Nephron progenitor cell (in vitro differentiated cells): ENCODE measurements around the gene ANKH.
A peak's percentile ranks its signal among the peaks of the same experiment; 100 is the strongest.

Experiments
- DNase-seq: peaks from one replicate; pipeline ENCODE4 v3.0.0; 2021
- H3K27ac Mint-ChIP-seq: 2 replicates; pipeline ENCODE4 v1.8.0; 2021; ENCODE audit warnings: mild to moderate bottlenecking, moderate library complexity, mixed read lengths
- H3K27me3 Mint-ChIP-seq: 2 replicates; pipeline ENCODE4 v1.8.0; 2021; ENCODE audit warnings: mild to moderate bottlenecking, low read depth, mixed read lengths; ENCODE audit not compliant: poor library complexity
- H3K36me3 Mint-ChIP-seq: 2 replicates; pipeline ENCODE4 v1.8.0; 2021; ENCODE audit warnings: low read depth, mixed read lengths
- H3K4me1 Mint-ChIP-seq: 2 replicates; pipeline ENCODE4 v1.8.0; 2021; ENCODE audit warnings: mixed read lengths
- H3K4me3 Mint-ChIP-seq: 2 replicates; pipeline ENCODE4 v1.8.0; 2021; ENCODE audit warnings: mild to moderate bottlenecking, moderate library complexity, mixed read lengths
- H3K9me3 Mint-ChIP-seq: 2 replicates; pipeline ENCODE4 v1.8.0; 2021; ENCODE audit warnings: mild to moderate bottlenecking, moderate library complexity, mixed read lengths
- TF ChIP-seq, protein P1 (sequence below): fragments of 200-600 bp; sonication (generic); IDR thresholded peaks from 2 replicates; pipeline ENCODE4 v1.5.0; 2021; ENCODE audit warnings: antibody characterized with exemption

Gene ANKH

DNA sequence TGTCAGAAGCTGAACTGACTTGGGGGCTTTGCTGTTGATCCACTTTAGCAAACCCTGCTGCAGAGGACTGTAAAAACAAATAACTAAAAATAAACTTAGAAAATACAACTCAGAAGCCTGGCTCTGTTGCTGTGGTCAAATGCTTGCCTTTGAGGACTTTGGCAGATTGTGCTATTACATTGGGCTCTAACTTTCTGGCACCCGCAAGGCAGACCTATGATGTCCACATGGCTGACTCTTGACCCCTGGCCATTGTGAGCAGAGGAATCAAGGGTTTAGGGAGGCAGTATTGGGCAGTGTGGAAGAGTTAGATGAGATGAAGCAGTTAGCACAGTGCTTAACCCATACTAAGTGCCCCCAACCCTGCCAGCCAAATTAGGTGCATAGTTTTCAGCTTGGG, 173.1 kb downstream of the ANKH start:
- H3K27me3 Mint-ChIP-seq: no peaks in the 10 kb centered on the region
- TF ChIP-seq, protein P1, sequence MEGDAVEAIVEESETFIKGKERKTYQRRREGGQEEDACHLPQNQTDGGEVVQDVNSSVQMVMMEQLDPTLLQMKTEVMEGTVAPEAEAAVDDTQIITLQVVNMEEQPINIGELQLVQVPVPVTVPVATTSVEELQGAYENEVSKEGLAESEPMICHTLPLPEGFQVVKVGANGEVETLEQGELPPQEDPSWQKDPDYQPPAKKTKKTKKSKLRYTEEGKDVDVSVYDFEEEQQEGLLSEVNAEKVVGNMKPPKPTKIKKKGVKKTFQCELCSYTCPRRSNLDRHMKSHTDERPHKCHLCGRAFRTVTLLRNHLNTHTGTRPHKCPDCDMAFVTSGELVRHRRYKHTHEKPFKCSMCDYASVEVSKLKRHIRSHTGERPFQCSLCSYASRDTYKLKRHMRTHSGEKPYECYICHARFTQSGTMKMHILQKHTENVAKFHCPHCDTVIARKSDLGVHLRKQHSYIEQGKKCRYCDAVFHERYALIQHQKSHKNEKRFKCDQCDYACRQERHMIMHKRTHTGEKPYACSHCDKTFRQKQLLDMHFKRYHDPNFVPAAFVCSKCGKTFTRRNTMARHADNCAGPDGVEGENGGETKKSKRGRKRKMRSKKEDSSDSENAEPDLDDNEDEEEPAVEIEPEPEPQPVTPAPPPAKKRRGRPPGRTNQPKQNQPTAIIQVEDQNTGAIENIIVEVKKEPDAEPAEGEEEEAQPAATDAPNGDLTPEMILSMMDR: no peak
- H3K4me3 Mint-ChIP-seq: no peak overlapping the region
- H3K36me3 Mint-ChIP-seq: peaks cover 70% of the 10 kb centered on the region
- H3K4me1 Mint-ChIP-seq: no peaks in the 10 kb centered on the region
- no peak overlapping the region for H3K27ac Mint-ChIP-seq
- DNase-seq: no peak
- no peaks in the 10 kb centered on the region for H3K9me3 Mint-ChIP-seq

DNA sequence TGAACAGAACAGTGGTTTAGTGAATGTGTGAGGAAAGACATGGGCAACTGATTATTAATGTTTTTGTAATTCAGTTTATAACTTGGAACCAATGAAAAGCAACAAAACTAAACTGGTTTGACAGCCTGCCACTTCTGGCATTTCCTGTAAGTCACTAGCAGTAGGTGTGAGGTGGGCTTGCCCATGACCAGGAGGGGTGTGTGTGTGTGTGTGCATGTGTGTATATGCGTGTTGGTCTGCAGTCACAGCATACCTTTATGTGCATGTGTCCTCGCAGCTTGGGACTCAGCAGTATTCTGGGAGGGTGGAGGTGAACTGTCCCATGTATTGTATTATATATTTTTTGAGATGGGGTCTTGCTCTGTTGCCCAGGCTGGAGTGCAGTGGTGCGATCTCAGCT, 174.7 kb downstream of the ANKH start:
- Mint-ChIP-seq H3K27me3 (no peaks in the 10 kb centered on the region), H3K4me3 (no peak overlapping the region), H3K27ac (peak overlapping the region; percentile 11), H3K9me3 (no peaks in the 10 kb centered on the region), H3K36me3 (peaks cover 71% of the 10 kb centered on the region), H3K4me1 (no peaks in the 10 kb centered on the region)
- TF ChIP-seq, protein P1: no peak
- no peak for DNase-seq

DNA sequence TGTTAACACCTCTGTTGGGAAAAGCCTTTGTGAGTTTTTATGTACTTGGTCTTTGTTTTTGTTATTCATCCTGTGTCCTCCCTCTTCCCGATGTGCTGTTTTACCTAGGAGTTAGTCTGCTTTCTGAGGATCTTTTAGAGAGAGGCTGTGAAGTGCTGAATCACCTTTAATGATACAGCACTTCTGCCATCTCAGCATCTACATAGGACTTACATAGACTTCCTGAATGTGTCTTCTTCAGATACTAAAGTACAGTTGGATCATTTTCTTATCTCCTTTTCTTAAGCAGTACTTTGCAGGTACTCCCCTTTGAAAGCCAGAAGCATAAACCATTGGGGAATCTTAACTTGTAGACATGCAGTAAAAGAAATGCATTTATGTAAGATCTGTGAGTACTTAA, 175.5 kb downstream of the ANKH start:
- no peaks in the 10 kb centered on the region for H3K9me3 Mint-ChIP-seq
- DNase-seq: no peak
- H3K4me1 Mint-ChIP-seq: no peaks in the 10 kb centered on the region
- peak overlapping the region; percentile 41 for H3K27ac Mint-ChIP-seq
- H3K4me3 Mint-ChIP-seq: no peak overlapping the region
- H3K27me3 Mint-ChIP-seq: no peaks in the 10 kb centered on the region
- TF ChIP-seq, protein P1: no peak
- peaks cover 73% of the 10 kb centered on the region for H3K36me3 Mint-ChIP-seq

DNA sequence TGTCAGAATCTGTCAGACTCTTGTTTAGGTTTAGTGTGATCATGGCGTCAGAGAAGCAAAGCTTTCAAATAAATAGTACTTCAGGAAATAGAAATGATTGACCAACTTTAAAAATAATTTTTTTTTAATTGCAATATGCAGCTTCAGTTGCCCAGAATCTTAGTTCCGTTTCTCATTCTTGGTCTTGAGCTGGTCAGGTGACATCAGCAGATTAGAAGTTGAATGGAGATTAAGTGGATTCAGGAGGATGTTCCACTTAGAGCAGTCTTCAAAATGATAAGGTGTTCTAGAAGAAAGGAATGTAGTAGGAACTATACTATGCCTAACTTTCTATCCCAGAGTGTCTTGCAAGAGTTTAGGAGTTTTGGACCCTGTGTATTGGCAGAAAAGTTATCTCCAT, 176.4 kb downstream of the ANKH start:
- Mint-ChIP-seq H3K27me3 (no peaks in the 10 kb centered on the region), H3K4me1 (no peaks in the 10 kb centered on the region), H3K27ac (no peak overlapping the region), H3K36me3 (peaks cover 81% of the 10 kb centered on the region), H3K4me3 (no peak overlapping the region), H3K9me3 (no peaks in the 10 kb centered on the region)
- TF ChIP-seq, protein P1: no peak
- no peak for DNase-seq

DNA sequence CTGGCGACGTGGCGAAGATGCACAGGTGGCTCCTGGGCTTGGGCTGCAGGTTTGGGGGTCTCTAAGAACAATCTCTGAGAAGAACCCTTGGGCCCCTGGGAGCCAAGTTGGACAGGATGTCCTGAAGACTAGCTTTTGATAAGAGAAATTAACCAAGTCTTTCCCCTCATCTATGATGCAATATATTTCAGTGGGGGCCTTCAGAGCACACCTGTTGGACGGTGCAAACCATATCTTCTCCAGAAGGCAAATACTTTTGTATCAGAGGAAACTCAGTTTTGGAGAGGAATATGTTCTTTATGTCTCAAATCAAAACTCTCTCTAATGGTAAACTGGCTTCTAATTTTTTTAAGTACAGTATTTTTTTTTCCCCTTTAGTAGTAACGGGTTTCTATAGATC, 178.5 kb downstream of the ANKH start:
- Mint-ChIP-seq H3K9me3 (peaks cover 4% of the 10 kb centered on the region), H3K36me3 (peaks cover 81% of the 10 kb centered on the region), H3K4me3 (no peak overlapping the region), H3K27ac (peak overlapping the region; percentile 76), H3K4me1 (no peaks in the 10 kb centered on the region), H3K27me3 (no peaks in the 10 kb centered on the region)
- TF ChIP-seq, protein P1: no peak
- no peak for DNase-seq

DNA sequence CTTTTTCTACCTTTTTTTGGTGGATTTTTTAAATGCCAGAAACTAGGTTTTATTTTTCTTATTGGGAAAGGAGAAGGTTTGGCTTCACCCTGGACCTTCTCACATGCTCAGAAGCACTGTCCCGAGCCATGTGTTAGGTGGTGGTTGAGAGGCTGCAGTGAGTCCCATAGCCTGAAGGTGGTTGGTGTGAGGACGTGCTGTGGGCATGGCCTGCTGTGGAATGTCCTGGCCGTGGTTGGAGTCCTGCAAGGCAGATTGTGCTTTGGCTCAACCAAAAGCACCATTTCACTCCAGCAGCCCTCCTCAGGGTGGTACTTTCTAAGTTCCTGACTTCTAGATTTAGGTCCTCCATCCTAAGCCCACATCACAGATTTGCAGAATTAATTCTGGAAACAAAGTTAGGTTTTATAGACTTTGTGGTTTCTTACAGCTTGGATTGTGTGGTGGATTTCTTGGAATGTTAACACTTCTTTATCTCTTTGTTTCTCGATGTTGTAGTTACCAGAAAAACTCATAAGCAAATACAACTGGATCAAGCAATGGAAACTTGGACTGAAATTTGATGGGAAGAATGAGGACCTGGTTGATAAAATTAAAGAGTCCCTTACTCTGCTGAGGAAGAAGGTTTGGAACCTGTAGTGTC, 184.4 kb downstream of the ANKH start:
- TF ChIP-seq, protein P1: no peak
- peaks cover 64% of the 10 kb centered on the region for H3K36me3 Mint-ChIP-seq

More for the DNA sequence above, 184.4 kb downstream of the ANKH start:
- no peak for DNase-seq
- Mint-ChIP-seq H3K27ac (no peak overlapping the region), H3K4me3 (no peak overlapping the region), H3K4me1 (peaks cover 11% of the 10 kb centered on the region), H3K9me3 (peaks cover 4% of the 10 kb centered on the region), H3K27me3 (no peaks in the 10 kb centered on the region)
